Measurements from ENCODE around the gene DCD. TPM values are rescaled to one million over a fixed set of nuclear protein-coding genes. Genes with fewer than 3 reads are reported as not detected.

The DCD gene
- polyA plus RNA-seq, 1 donor: not detected

DNA sequence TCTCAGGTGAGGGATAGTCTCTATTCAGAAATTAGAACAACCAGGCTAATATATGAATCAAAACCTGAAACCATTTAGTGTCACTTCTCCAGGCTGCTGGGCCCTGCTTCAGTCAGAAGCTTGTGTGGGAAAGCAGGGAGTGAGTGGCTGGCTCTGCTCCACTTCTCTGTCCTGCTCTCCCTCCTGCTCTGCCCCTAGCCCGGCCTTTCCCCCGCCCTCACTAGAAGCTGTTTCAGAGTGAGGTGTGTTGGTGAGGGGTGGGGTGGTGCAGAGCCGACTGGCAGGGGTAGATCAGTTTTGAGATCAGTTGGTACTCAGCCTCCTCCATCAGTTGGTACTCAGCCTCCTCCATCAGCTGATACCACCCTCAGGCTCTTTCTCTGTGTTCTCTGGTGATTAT, 52.7 kb downstream of the DCD start:
- no CpG with 5 or more reads among the region's 3 CpGs for WGBS (ENCODE audit: insufficient coverage, low lambda C conversion rate)
- Histone ChIP-seq H3K9me3 (ENCODE audit: control insufficient read depth, low read depth, low read length) (no peaks in the 10 kb centered on the region), H3K4me3 (ENCODE audit: low read length) (no peak overlapping the region), H3K4me1 (ENCODE audit: control insufficient read depth, insufficient read depth, low read length) (peaks cover 13% of the 10 kb centered on the region), H3K36me3 (ENCODE audit: control insufficient read depth, insufficient read depth, low read length) (no peaks in the 10 kb centered on the region), H3K27ac (ENCODE audit: low read length) (no peak overlapping the region), H3K27me3 (ENCODE audit: control insufficient read depth, insufficient read depth, low read length) (no peaks in the 10 kb centered on the region)
- no peak for DNase-seq

Other genes with a start within 250 kb of the DCD start
- gene ITGA5, start 229.1 kb downstream of the DCD start, polyA plus RNA-seq: 23.9 TPM
- 0.19 TPM for gene GTSF1, start 174.8 kb downstream of the DCD start, polyA plus RNA-seq
- 11.9 TPM for gene NCKAP1L, start 150.6 kb downstream of the DCD start, polyA plus RNA-seq
- 6.3 TPM for gene PDE1B, start 98.8 kb downstream of the DCD start, polyA plus RNA-seq
- gene PPP1R1A, start 59.7 kb downstream of the DCD start, polyA plus RNA-seq: 17.2 TPM
- not detected for gene LACRT, start 13.5 kb downstream of the DCD start, polyA plus RNA-seq
- not detected for gene MUCL1, start 206.2 kb upstream of the DCD start, polyA plus RNA-seq